Pancreas (tissue), 10 donors: ENCODE measurements around the gene DMD. TPM values are rescaled to one million over a fixed set of nuclear protein-coding genes. Genes with fewer than 3 reads are reported as not detected.
A peak's percentile ranks its signal among the peaks of the same experiment; 100 is the strongest.

Experiments
- ATAC-seq, 4 donors: fragments of 200-7000 bp; cut with Tn5 transposase; one replicate each; pipeline versions ENCODE4 v1.8.0 to v1.9.1; 2020; ENCODE audit warnings: mild to moderate bottlenecking in 4 of 4, moderate library complexity in 4 of 4
- DNase-seq, 6 donors: peaks; one replicate each; pipeline ENCODE4 v3.0.0-alpha.2; 2020
- FAIRE-seq: peaks from 2 replicates; lab custom pipeline; 2012; peaks lifted over from hg19 to GRCh38; lab: Jason Lieb, UNC
- H3K27ac ChIP-seq, 4 donors: fragments of 200-600 bp; sonication (generic); 1 replicate in 3 of 4; 2 replicates in 1 of 4; pipeline versions ENCODE4 v1.5.0 to v1.8.0; 2020
- H3K27me3 ChIP-seq, 4 donors: fragments of 200-600 bp; one replicate each; pipeline ENCODE4 v1.8.0; 2021
- H3K36me3 ChIP-seq, 3 donors: fragments of 200-600 bp; sonication (generic) in 1 of 3; one replicate each; pipeline versions ENCODE4 v1.5.0 to v1.8.0; 2020 to 2021
- H3K4me1 ChIP-seq, 3 donors: fragments of 200-600 bp; one replicate each; pipeline ENCODE4 v1.8.0; 2021
- H3K4me3 ChIP-seq, 4 donors: fragments of 200-600 bp; sonication (generic) in 2 of 4; one replicate each; pipeline versions ENCODE4 v1.5.0 to v1.8.0; 2020 to 2021
- H3K9me3 ChIP-seq, 4 donors: fragments of 200-600 bp; one replicate each; pipeline ENCODE4 v1.8.0; 2021
- whole genome bisulfite sequencing, 2 donors: extraction: QIAGEN DNeasy Blood & Tissue Kit; methylation state at CpG; one replicate each; pipeline ENCODE4 v1.1.7; 2013; 5-methylcytosine and 5-hydroxymethylcytosine counted together
- intact Hi-C, 3 donors: fragments of 100-400 bp; cut with DNase I; formaldehyde crosslinking; loops; one replicate each; pipeline versions ENCODE4 v1.11.1 to v1.14.2; 2022
- polyA plus RNA-seq, 2 donors: library from polyadenylated mRNA; stranded (reverse); fragments of 200-250 nt; gene quantifications; one replicate each; pipeline ENCODE4 v1.2.3, GENCODE V29; 2013
- total RNA-seq, 6 donors: library from RNA; stranded (reverse); fragmentation: NEBNext Ultra II Directional in 4 of 6; extraction: Animal tissue kit (Norgen Biotek cat#: 25700) in 4 of 6; gene quantifications; one replicate each; pipeline versions ENCODE4 v1.2.1 to v1.2.4, GENCODE V29; 2021 to 2023
- TF ChIP-seq, protein P1 (sequence below), 4 donors: fragments of 200-600 bp; sonication (generic) in 3 of 4; IDR thresholded peaks; one replicate each; pipeline versions ENCODE4 v1.5.0 to v1.8.0; 2021; ENCODE audit warnings: antibody characterized with exemption in 4 of 4
- donor health status: healthy with polysubstance abuse.
- donor health status: DM: no; HTN: no; CAD: no; lungs with moderate emphysema.
- donor health status: DM: no; HTN: no; CAD: no.
- donor health status: control.
- donor health status: control.
- donor health status: Bipolar disorder and iron deficiency.
- donor health status: DM: yes; HTN: yes; CAD: no.
- donor health status: DM: no; HTN: no; CAD: no.
- donor health status: DM: no; HTN: no; CAD: no.
- donor health status: DM: yes; HTN: yes; CAD: no.

The DMD gene
- total and polyA plus RNA-seq, 8 donors: 9.1 to 46.5 (median 32.1) TPM

DNA sequence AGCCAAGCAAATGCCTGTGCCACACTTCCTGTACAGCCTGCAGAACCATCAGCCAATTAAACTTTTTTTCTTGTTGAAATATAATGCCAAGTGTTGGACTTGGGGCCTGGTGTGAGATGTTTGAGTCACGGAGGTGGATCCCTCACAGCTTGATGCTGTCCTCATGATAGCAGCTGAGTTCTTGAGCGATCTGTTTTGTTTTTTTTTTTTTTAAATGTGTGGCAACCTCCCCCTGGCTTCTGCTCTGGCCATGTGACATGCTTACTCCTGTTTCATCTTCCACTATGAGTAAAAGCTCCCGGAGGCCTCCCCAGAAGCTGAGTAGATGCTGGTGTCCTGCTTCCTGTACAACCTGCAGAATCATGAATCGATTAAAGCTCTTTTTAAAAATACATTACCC lies 1166.2 kb downstream of the DMD start:
- FAIRE-seq: no peak
- intact Hi-C loops: no loop called here

GRCh38 chrX:32041181-32041580 lies 1170.2 kb downstream of the DMD start:
- H3K27ac ChIP-seq: no peak overlapping the region
- H3K27me3 ChIP-seq: no peaks in the 10 kb centered on the region
- H3K9me3 ChIP-seq: no peaks in the 10 kb centered on the region
- no peaks in the 10 kb centered on the region for H3K4me1 ChIP-seq
- peak in 1 of 6 donors; percentile 30 for DNase-seq
- FAIRE-seq: no peak
- no peak overlapping the region for H3K4me3 ChIP-seq
- H3K36me3 ChIP-seq: no peaks in the 10 kb centered on the region
- TF ChIP-seq, protein P1, sequence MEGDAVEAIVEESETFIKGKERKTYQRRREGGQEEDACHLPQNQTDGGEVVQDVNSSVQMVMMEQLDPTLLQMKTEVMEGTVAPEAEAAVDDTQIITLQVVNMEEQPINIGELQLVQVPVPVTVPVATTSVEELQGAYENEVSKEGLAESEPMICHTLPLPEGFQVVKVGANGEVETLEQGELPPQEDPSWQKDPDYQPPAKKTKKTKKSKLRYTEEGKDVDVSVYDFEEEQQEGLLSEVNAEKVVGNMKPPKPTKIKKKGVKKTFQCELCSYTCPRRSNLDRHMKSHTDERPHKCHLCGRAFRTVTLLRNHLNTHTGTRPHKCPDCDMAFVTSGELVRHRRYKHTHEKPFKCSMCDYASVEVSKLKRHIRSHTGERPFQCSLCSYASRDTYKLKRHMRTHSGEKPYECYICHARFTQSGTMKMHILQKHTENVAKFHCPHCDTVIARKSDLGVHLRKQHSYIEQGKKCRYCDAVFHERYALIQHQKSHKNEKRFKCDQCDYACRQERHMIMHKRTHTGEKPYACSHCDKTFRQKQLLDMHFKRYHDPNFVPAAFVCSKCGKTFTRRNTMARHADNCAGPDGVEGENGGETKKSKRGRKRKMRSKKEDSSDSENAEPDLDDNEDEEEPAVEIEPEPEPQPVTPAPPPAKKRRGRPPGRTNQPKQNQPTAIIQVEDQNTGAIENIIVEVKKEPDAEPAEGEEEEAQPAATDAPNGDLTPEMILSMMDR (IDR thresholded peaks at IDR 0.05): no peak
- no peak for ATAC-seq
- intact Hi-C loops: no loop called here
- WGBS, 2 donors: 69 to 74% methylated on average over 4 of the region's 4 CpGs

More for the DNA sequence above, 1166.2 kb downstream of the DMD start:
- H3K27me3 ChIP-seq: no peaks in the 10 kb centered on the region
- 64 to 76% methylated on average over 4 of the region's 4 CpGs for WGBS, 2 donors
- no peaks in the 10 kb centered on the region for H3K36me3 ChIP-seq
- H3K4me1 ChIP-seq: no peaks in the 10 kb centered on the region
- H3K4me3 ChIP-seq: no peak overlapping the region
- DNase-seq (no peak), ATAC-seq (no peak)
- H3K9me3 ChIP-seq: no peaks in the 10 kb centered on the region
- H3K27ac ChIP-seq: no peak overlapping the region
- TF ChIP-seq, protein P1 (IDR thresholded peaks at IDR 0.05): no peak

- H3K27me3 ChIP-seq: peaks cover 0 to 8% (median 0%) of the 10 kb centered on the region in 4 donors
- no peak overlapping the region for H3K4me3 ChIP-seq
- FAIRE-seq: no peak
- intact Hi-C loops: no loop called here
- TF ChIP-seq, protein P1 (IDR thresholded peaks at IDR 0.05): no peak
- no peak for ATAC-seq
- 40 to 51% methylated on average over 3 of the region's 3 CpGs for WGBS, 2 donors
- H3K9me3 ChIP-seq: no peaks in the 10 kb centered on the region
- DNase-seq: no peak
- H3K4me1 ChIP-seq: no peaks in the 10 kb centered on the region
- H3K27ac ChIP-seq: no peak overlapping the region
- no peaks in the 10 kb centered on the region for H3K36me3 ChIP-seq
These were observed 1184.6 kb downstream of the DMD start for GRCh38 chrX:32026772-32027171.

- WGBS, 2 donors: 64 to 78% methylated on average over 9 of the region's 9 CpGs
- no peak for ATAC-seq
These were observed 1187.3 kb downstream of the DMD start for GRCh38 chrX:32024072-32024471.

DNA sequence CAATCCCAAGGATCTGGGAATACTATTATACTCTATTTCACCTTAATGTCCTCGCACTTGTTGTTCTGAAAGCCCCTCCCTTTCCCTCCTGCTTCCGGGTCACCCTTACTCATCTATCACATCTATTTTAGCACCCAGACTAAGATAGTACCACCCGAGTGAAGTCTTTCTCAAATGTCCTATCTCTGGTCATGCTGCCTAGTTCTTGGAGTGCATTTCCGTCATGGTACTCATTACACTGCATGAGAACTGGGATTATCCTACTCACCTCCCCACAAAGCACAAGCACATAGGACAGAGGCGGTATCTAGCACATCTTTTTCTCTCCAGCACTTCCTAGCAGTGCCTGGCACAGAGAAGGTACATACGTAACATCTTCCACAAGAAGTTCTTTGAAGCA lies 1195.2 kb downstream of the DMD start:
- DNase-seq: no peak
- Histone ChIP-seq H3K9me3 (no peaks in the 10 kb centered on the region), H3K4me1 (no peaks in the 10 kb centered on the region), H3K27me3 (no peaks in the 10 kb centered on the region), H3K27ac (no peak overlapping the region), H3K4me3 (no peak overlapping the region), H3K36me3 (no peaks in the 10 kb centered on the region)
- intact Hi-C loops: no loop called here
- TF ChIP-seq, protein P1 (IDR thresholded peaks at IDR 0.05): no peak
- FAIRE-seq: no peak
- WGBS, 2 donors: 78 to 79% methylated on average over 6 of the region's 6 CpGs
- ATAC-seq: no peak

More at GRCh38 chrX:32024072-32024471, 1187.3 kb downstream of the DMD start:
- no peak overlapping the region for H3K4me3 ChIP-seq
- DNase-seq (no peak), FAIRE-seq (no peak)
- H3K27ac ChIP-seq: no peak overlapping the region
- H3K9me3 ChIP-seq: no peaks in the 10 kb centered on the region
- intact Hi-C loops: no loop called here
- H3K36me3 ChIP-seq: no peaks in the 10 kb centered on the region
- H3K4me1 ChIP-seq: no peaks in the 10 kb centered on the region
- H3K27me3 ChIP-seq: peaks cover 0 to 3% (median 0%) of the 10 kb centered on the region in 4 donors
- TF ChIP-seq, protein P1 (IDR thresholded peaks at IDR 0.05): no peak
